HG03378 (cell line): ENCODE data around the gene DCUN1D3.
"Not testable (repeated sequence)": the region's sequence is repeated elsewhere in the genome, so short reads cannot be mapped to it uniquely, and the experiment has no call there.

Experiments used
- ATAC-seq: cut with Tn5 transposase; IDR thresholded peaks from one replicate; pipeline ENCODE4 v1.9.1; 2021; ENCODE audit warnings: mild to moderate bottlenecking, moderate library complexity; ENCODE audit not compliant: unreplicated experiment

Gene DCUN1D3, protein sequence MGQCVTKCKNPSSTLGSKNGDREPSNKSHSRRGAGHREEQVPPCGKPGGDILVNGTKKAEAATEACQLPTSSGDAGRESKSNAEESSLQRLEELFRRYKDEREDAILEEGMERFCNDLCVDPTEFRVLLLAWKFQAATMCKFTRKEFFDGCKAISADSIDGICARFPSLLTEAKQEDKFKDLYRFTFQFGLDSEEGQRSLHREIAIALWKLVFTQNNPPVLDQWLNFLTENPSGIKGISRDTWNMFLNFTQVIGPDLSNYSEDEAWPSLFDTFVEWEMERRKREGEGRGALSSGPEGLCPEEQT

DNA sequence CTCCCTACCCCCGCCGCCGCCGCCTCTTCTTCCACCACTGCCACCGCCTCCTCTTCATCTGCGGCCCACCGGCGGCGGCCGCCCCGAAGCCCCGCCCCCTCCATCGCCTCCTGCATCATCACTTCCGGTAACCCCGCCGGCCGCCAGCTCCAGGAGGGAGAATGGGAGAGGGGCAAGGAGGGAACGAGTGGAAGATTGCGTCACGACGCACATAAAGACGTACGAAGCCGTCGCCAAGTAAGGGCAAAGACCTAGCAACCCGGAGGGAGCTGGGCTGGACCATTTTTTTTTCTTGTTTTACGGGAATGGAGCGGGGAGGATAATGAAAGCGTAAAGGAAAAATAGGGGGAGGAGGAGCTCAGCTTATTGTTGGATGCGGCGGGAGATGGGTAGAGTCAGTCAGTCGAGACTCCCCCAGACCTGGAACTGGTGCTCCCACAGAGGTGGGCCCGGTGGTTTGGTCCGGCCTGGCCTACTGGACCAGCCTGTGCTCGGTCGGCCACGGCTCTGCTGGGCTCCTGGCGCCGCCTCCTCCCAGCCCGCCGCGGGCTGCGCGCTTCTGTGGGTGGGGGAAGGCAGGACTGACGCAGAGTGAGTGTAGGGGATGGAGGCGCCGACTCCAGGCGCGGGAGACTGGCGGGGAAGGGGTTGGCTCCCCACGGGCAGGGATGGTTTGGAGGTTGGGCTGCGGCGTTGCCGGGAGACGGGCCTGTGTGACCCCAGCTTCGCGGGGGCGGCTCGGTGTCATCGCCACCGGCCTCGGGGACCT lies at the start of gene DCUN1D3, which contains the start of gene LYRM1:
DCUN1D3 (minus strand) TSS at position 60 of the 769 bp plus-strand sequence. CDS start 37,820 bp downstream, outside the sequence.
LYRM1 (plus strand) TSS at position 473 of the 769 bp plus-strand sequence. CDS start 14,785 bp downstream, outside the sequence.
- peak; percentile 58 for ATAC-seq

- no peak for ATAC-seq
These were observed 49.5 kb upstream of the DCUN1D3 start for GRCh38 chr16:20949660-20950059.

- ATAC-seq: no peak
These were observed 48.3 kb upstream of the DCUN1D3 start for GRCh38 chr16:20948444-20948843.

DNA sequence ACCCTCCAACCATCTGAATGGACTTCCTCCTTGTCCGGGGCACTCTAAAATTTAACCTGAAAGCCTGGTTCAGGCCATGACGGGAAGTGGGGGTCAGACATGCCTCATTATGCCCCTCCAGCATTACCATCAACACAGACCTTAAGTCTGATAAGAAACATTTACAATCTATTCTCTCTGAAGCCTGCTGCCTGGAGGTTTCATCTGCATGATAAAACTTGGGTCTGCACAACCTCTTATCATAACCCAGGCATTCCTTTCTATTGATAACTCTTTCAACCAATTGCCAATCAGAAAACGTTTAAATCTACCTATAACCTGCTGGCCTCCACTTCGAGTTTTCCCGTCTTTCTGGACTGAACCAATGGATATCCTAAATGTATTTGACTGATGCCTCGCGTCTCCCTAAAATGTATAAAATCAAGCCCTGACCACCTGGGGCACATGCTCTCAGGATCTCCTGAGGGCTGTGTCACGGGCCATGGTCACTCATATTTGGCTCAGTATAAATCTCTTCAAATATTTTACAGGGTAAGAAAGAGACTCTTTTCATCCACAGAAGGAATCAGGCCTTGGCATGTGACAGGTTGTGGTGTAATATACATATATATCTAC lies 46.0 kb upstream of the DCUN1D3 start:
- no peak for ATAC-seq

GRCh38 chr16:20945575-20945875 lies 45.4 kb upstream of the DCUN1D3 start:
- not testable (repeated sequence) for ATAC-seq

DNA sequence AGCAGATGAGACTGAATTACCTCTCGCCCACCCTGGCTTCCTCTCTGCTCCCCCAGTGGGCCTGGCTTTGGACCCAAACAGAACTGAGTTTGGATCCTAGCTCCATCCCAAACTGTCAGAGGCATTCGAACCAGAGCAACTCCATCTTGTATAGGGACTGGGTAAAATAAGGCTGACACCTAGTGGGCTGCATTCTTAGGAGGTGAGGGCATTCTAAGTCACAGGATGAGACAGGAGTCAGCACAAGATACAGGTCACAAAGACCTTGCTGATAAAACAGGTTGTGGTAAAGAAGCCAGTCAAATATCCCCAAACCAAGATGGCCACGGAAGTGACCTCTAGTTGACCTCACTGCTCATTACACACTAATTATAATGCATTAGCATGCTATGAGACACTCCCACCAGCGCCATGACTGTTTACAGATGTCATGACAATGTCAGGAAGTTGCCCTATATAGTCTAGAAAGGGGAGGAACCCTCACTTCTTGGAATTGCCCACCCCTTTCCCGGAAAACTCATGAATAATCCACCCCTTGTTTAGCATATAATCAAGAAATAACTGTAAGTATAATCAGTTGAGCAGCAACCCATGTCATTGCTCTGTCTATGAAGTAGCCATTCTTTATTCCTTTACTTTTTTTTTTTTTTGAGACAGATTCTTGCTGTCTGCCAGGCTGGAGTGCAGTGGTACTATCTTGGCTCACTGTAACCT lies 44.9 kb upstream of the DCUN1D3 start:
- ATAC-seq: no peak

DNA sequence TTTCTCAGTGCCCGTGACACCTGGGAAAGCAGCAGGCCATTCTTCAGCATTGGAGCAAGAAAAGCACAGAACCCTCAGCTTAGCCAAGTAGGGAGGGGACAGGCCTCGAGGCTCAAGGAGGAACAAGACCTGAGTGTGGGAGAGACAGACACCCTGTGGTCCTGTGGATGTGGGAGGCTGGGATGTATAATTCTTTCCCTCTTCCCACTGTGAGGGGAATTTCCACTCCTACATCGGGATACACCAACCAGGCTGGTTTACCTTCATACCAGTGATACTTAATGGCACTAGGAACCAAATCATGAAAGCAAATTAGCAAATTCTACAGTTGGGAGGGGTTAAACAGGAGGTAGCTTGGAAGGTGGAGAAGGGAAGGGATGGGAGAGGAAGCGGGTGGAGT lies 42.1 kb upstream of the DCUN1D3 start:
- ATAC-seq: no peak

DNA sequence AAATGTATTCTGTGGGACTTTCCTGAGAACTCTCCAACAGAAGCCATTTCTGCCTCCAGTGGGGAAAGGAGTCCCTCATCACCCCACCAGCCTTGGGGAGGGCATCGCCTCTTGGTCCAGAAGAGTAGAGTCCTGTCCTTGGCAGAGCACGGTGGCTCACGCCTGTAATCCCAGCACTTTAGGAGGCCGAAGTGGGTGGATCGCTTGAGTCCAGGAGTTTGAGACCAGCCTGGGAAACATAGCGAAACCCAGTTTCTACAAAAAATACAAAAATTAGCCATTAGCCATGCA lies 41.4 kb upstream of the DCUN1D3 start:
- ATAC-seq: no peak

DNA sequence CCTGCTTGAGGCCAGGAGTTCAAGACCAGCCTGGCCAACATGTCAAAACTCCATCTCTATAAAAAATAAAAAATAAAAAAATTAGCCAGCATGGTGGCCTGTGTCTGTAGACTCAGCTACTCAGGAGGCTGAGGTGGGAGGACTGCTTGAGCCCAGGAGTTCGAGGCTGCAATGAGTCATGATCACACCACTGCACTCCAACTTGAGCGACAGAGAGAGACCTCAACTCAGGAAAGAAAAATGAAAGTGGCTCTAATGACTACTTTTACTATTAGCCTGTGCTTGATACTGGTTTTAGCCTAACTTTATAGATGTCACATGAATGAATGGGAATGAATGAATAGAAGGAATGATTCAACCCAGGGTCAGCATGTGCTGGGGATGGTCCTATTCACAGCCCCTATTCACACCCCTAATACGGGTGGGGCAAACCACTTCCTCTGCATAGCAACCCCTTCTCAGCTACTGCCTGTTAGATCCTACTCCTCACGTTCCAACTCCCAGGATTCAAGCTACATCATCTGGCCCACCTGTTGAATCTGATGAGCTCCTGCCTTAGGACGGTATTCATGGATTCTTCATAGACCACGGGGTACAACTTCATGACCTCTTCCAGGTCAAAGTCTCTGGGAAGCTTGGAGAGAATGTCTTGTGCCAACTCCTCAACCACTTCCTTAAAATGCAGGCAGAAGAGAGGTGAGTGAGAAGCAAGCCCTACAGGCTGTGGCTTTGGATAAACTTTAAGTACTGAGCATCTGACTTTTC lies 40.9 kb upstream of the DCUN1D3 start:
- no peak for ATAC-seq

- ATAC-seq: no peak
These were observed 39.5 kb upstream of the DCUN1D3 start for GRCh38 chr16:20939611-20940010.

GRCh38 chr16:20938426-20938825 lies 38.3 kb upstream of the DCUN1D3 start:
- ATAC-seq: no peak

DNA sequence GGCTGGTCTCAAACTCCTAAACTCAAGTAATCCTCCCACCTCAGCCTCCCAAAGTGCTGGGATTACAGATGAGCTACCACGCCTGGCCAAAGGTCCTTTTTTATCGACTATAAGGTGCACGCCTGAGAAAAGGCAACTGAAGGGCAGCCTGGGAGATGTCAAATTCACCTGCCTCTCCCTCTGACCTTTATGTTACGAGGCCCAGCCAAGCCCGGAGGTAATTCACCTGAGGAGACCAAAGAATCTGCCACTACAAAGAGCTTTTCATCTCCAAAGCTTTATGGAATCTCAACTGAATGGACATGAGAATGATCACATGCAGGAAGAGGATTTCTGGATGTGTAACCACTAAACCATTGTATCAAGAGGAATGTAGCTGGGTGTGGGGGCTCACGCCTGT lies 37.6 kb upstream of the DCUN1D3 start:
- ATAC-seq: no peak

GRCh38 chr16:20933589-20933988 lies 33.4 kb upstream of the DCUN1D3 start:
- ATAC-seq: no peak

DNA sequence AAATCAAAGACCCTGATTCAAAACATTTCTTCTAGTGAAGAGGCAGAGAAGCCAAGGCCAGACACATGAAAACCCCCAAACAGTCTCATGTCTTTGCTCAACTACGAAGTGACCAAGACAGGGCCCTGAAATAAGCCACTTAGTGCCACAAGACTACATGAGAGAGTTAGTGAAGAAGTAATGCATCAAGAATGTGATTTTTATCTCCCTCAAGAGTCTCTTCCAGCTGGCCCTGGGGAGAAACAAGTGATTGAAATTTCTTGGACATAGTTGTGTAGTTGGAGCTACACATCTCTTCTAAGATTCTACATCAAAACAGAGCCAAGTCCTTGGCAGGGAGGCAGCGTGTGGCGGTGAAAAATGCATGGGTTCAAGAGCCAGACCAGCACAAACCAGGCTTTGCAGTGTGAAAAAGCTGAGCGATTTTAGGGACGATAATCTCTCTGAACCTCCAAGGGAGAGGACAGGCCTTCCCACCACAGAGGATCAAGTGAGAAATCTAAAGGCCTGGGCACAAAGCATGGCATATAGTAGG lies 31.0 kb upstream of the DCUN1D3 start:
- ATAC-seq: no peak

DNA sequence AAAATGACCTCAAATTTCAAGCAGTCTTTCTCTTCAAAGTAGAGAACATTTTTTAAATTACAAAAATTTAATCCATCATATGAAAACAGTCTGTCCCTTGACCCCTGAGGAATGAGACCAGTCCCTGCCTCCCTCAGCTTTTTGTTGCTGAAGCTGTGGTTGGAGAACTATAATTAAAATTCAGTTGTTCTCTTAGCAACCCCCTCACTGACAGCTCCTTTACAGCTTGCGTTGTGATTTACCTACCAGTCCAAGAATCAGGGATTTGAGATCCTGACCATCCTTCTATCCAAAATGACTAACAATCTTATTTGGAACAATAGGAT lies 30.2 kb upstream of the DCUN1D3 start:
- ATAC-seq: no peak

GRCh38 chr16:20929676-20930364 lies 29.7 kb upstream of the DCUN1D3 start:
- not testable (repeated sequence) for ATAC-seq

DNA sequence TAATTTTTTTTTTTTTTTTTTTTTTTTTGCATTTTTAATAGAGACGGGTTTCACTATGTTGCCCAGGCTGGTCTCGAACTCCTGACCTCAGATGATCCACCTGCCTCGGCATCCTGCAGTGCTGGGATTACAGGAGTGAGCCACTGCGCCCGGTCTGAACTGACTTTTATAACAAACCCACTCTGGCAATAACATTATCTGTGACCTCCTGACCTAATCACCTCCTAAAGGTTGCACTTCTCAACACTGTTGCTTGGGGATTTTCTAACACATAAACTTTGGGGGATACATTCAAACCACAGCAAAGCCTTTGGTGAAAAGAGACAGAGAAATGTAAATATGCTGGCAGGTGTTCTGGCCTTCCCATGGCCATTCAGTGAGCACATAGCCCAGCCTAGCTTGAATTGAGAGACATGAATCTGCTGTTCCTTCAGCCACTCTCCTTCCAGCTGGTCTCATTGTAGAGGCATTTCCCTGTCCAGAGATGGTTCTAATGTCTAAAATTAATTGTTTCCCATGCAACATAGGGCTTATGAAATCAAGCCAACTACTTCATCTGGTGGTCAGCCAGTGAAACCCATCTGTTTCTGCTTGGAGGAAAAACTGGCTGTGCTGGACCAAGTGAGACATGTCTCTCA lies 28.7 kb upstream of the DCUN1D3 start:
- ATAC-seq: no peak

DNA sequence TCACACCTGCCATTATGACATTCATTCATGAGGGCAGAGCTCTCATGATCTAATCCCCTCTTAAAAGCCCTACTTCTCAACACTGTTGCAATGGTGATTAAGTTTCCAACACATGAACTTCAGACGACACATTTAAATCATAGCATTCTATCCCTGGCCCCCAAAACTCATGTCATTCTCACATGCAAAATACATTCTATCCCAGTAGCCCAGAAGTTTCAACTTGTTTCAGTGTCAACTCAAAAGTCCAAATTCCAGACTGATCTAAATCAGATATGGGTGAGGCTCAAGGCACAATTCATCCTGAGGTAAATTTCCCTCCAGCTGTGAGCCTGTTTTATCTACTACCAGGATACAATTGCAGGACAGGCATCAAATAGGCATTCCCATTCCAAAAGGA lies 25.6 kb upstream of the DCUN1D3 start:
- ATAC-seq: no peak

GRCh38 chr16:20923876-20924275 lies 23.7 kb upstream of the DCUN1D3 start:
- no peak for ATAC-seq

GRCh38 chr16:20920799-20921198 lies 20.6 kb upstream of the DCUN1D3 start:
- ATAC-seq: no peak
